ENCODE data around the gene AIG1.

Gene AIG1

DNA sequence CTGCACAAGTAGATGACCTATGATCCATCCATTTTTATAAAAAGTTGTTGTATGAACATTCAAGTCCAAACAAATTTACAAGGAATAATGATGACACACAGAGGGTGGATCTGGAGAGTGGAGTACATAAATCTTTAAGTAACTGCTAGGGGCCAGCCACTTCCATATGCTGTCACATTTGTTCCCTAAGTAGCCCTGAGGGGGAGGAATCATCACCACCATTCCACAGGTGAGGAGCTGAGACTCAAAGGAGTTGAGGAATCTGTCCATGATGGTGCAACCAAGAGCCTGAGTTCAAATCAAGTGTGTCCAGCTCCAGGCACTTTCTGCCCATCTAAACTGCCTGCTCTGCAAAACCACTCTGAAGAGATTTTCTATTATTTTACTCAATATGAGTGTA lies 132.1 kb downstream of the AIG1 start:
- DNase-seq (ENCODE audit: low read depth in 2 of 2, low spot score in 1 of 2): no peak

GRCh38 chr6:143193571-143194094 lies 132.9 kb downstream of the AIG1 start:
- no peak for DNase-seq (ENCODE audit: low read depth in 2 of 2, low spot score in 1 of 2)

DNA sequence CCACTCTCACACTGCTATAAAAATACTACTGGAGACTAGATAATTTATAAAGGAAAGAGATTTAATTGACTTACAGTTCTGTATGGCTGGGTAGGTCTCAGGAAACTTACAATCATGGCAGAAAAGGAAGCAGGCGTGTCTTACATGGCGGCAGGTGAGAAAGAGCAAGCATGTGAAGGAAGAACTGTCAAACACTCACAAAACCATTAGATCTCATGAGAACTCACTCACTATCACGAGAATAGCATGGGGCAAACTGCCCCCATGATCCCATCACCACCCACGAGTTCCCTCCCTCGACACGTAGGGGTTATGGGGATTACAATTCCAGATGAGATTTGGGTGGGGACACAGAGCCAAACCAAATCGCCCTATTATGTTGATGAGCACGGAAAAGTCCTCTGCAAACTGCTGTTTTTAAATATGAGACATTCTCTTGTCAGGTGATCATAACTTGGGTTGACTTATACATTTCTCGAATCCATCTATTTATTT lies 133.5 kb downstream of the AIG1 start:
- DNase-seq (ENCODE audit: low read depth in 2 of 2, low spot score in 1 of 2): no peak

GRCh38 chr6:143195349-143195845 lies 134.7 kb downstream of the AIG1 start:
- no peak for DNase-seq (ENCODE audit: low read depth in 2 of 2, low spot score in 1 of 2)

- DNase-seq (ENCODE audit: low read depth in 2 of 2, low spot score in 1 of 2): no peak
Measured at GRCh38 chr6:143196525-143197225, 136.0 kb downstream of the AIG1 start.

GRCh38 chr6:143197377-143197776 lies 136.7 kb downstream of the AIG1 start:
- no peak for DNase-seq (ENCODE audit: low read depth in 2 of 2, low spot score in 1 of 2)

GRCh38 chr6:143198312-143198711 lies 137.6 kb downstream of the AIG1 start:
- no peak for DNase-seq (ENCODE audit: low read depth in 2 of 2, low spot score in 1 of 2)

- no peak for DNase-seq (ENCODE audit: low read depth in 2 of 2, low spot score in 1 of 2)
Measured at GRCh38 chr6:143199291-143199690, 138.6 kb downstream of the AIG1 start.

GRCh38 chr6:143200167-143200770 lies 139.6 kb downstream of the AIG1 start:
- no peak for DNase-seq (ENCODE audit: low read depth in 2 of 2, low spot score in 1 of 2)

- no peak for DNase-seq (ENCODE audit: low read depth in 2 of 2, low spot score in 1 of 2)
Measured at GRCh38 chr6:143204045-143204444, 143.4 kb downstream of the AIG1 start.

DNA sequence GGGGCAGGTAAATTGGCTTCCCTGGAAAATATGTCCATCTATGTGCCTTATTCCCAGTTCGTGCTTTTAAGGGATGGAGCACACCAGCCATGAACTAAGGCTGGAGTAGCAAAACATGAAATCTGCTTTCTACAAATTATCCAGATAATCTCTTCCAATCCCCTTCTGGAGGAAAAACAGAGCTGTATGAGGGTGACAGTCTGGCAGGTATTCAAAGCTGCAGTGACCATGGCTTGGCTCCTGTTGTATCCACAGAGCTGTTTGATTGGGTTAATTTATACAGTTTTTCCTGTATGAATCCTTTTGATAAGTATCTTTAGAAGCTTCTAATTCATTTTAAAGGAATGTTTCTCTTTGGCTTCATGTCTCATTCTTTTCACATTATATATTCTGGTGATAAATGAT lies 144.4 kb downstream of the AIG1 start:
- DNase-seq (ENCODE audit: low read depth in 2 of 2, low spot score in 1 of 2): no peak

DNA sequence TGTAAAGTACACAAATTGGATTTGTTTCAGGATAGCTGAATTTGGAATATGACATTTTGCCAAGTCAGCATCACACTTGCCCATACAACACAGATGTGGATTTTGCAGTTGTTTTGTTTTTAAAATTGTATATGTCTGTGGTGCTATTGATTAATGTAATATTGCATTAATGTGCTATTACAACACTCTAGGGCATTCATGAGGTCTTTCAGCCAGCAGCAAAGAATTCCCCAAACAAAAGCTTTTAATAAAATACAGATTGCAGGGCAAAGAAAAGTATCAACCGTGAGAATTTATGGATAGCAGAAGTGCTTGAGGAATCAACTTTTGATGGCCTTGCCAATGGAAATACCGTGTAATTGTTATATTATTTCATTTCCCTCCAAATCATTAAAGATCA lies 144.9 kb downstream of the AIG1 start:
- no peak for DNase-seq (ENCODE audit: low read depth in 2 of 2, low spot score in 1 of 2)

DNA sequence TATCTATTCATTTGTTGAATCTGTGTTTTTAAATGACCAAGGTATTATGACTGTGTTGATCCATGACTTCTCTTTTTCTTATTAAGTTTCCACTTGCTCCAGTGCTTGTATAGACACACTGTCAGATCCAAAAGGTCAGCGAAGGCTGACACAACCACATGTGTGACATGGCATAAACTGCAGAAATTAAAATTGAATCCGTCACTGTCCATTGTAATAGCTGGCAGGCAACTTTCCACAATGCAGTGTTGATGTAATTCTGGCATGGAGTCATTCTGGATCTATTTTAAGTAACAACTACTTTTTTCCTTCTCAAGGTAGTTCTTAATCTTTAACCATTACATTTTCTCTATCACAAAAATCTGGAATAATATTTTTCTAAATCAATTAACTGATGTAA lies 145.3 kb downstream of the AIG1 start:
- no peak for DNase-seq (ENCODE audit: low read depth in 2 of 2, low spot score in 1 of 2)

DNA sequence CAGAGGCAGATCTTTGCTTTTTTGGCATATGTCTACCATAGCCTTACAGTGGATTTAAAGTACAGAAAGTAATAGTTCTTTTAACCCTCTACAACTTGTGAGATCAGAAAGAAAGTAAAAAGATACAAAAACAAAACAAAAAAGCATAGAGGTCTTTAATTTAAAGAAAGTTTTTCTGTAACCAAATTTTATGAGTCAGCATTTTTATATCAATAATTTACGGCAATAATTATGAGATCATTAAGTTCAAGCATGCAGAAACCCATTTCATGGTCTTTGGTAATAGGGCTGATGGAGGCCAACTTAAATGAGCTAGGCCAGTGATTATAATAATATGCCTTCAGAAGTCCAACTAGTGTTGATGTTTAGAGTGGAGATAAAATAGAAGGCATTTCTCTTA lies 145.9 kb downstream of the AIG1 start:
- DNase-seq (ENCODE audit: low read depth in 2 of 2, low spot score in 1 of 2): no peak

DNA sequence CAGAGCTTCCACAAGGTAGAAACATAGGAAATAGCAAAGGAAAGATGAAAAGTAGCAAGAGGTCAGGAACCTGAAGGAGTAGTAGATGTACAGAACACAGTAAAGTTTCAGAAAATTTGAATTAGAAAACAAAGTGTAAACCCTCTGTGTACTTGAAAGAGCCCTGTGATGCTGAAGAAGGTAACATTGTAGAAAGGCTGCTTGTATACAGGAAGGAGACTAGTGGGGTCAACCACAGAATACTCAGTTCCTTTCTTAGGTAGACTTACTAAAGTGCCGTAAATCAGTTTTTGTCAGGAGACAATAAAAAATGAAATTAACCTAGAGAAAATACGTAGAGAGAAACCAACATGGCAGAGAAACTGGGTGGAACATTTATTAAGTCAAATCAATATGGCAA lies 149.7 kb downstream of the AIG1 start:
- DNase-seq (ENCODE audit: low read depth in 2 of 2, low spot score in 1 of 2): no peak

DNA sequence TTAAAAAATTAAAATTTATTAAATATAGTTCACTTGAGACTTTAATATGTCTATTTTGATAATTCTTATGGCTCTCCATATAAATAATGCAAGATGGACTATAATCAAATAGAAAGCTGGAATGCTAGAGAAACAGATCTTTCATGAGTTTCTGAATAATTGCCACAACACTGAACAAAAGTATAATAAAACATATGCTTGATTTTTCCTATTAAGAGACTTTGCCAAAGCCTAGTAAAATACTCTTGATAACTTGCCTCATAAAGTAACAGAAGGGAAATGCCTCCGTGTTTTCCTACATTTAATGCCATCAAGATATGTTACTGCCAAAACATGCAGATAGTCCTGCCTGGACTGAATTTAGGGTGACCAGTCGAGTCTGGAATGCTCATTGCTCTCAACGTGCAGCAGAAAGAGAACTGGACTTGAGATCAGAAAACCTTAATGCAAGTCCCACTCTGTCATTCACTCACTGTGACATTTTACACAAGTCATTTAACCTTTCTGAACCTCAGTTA lies 153.2 kb downstream of the AIG1 start:
- no peak for DNase-seq (ENCODE audit: low read depth in 2 of 2, low spot score in 1 of 2)

DNA sequence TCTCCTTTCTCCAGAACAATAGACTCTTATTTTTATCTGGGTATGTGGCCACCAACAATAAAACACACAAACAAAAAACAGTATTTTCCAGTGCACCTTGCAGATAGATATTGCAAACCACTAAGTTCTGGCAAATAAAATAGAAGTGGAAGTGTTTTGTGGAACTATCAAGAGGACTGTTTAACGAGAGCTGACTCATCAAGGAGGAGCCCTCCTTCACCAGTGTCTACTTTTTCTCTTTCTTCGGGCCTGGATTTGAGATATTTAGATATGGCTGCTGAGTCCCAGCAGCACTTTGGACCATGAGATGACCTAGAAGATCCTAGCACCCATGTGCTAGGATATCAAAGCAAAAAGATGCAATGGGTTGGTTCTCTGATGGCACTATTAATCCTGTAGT lies 154.7 kb downstream of the AIG1 start:
- no peak for DNase-seq (ENCODE audit: low read depth in 2 of 2, low spot score in 1 of 2)

DNA sequence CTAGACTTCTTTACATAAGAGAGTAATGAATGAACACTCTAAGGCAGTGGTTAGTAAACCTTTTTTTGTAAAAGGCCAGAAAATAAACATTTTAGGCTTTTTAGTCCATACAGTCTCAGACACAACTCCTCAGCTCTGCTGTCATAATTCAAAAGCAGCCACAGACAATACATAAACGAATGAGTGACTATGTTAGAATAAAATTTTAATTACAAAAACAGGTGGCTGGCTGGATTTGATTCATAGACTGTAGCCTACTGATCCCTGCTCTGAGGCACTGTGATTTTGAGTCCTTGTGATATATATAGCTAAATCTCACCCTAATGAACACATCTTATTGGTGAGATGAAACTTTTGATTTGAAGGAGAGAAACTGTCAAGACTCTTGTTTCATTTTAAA lies 155.1 kb downstream of the AIG1 start:
- no peak for DNase-seq (ENCODE audit: low read depth in 2 of 2, low spot score in 1 of 2)

GRCh38 chr6:143218233-143218632 lies 157.5 kb downstream of the AIG1 start:
- DNase-seq (ENCODE audit: low read depth in 2 of 2, low spot score in 1 of 2): no peak

GRCh38 chr6:143221698-143222097 lies 161.0 kb downstream of the AIG1 start:
- no peak for DNase-seq (ENCODE audit: low read depth in 2 of 2, low spot score in 1 of 2)

DNA sequence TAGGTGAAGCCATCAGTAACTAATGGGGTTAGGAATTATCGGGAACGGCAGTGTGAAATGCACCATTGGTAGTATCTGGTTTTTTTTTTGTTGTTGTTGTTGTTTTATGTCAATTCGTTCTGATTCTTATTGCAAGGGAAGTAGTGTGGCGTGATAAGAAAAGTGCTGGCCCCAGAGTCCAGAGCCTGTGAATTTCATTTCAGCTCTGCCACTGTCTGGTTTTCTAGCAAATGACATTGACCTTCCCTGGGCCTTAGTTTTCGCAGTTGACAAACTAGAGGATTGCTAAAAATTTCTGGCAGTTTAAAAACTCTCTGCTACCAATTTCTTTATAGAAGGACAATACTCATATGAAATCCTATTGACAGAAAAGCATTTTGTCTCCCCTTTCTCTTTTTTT lies 161.6 kb downstream of the AIG1 start:
- no peak for DNase-seq (ENCODE audit: low read depth in 2 of 2, low spot score in 1 of 2)

DNA sequence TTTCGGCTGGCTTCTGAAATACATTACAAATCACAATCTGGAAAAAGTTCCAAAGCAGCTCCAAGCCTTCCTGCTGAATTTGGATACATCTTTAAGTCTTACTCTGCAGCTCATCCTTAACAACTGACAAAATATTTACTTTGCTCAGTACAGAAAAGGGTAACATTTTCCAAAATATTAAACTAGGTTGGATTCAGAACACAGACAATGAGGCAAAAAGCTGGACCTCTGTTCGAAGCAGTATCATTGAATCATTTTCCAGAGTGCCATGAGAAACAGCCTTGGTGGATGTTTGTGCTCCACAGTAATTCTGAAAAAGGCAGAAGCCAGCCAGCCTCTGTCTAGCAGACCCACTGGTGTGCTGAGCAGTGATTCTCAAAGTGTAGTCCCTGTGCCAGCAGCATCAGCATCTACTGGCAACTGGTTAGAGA lies 162.1 kb downstream of the AIG1 start:
- DNase-seq (ENCODE audit: low read depth in 2 of 2, low spot score in 1 of 2): no peak
